IMR-90 (cell line): ENCODE data around the gene NGFR. TPM values are rescaled to one million over a fixed set of nuclear protein-coding genes. Genes with fewer than 3 reads are reported as not detected.
A peak's percentile ranks its signal among the peaks of the same experiment; 100 is the strongest.

Experiments used
- ATAC-seq: fragments of 200-7000 bp; cut with Tn5 transposase; 2 replicates; pipeline ENCODE4 v1.9.1; 2020; ENCODE audit warnings: low read depth, mild to moderate bottlenecking, moderate library complexity
- BruUV-seq: library from RNA; stranded (reverse); fragments of 400-500 nt; replicated peaks from 2 replicates; lab custom pipeline; 2021; lab: Mats Ljungman, UMichigan
- CTCF ChIA-PET: fragments of 300-600 bp; formaldehyde crosslinking; extraction: SDS; loops from one replicate; lab custom pipeline; 2021; ENCODE audit warnings: antibody characterized with exemption; lab: Yijun Ruan, JAX
- POLR2A ChIA-PET: fragments of 300-600 bp; sonication (Branson Sonifier 250); formaldehyde crosslinking; loops from one replicate; lab custom pipeline; 2022; ENCODE audit warnings: antibody characterized with exemption; ENCODE audit not compliant: unreplicated experiment; lab: Charles Lee
- DNase-seq: peaks from one replicate; pipeline ENCODE4 v3.0.0; 2013
- H2AFZ ChIP-seq: replicated peaks from 2 replicates; pipeline ENCODE3; 2013; ENCODE audit warnings: low read length, mild to moderate bottlenecking; ENCODE audit not compliant: poor library complexity
- H2AK5ac ChIP-seq: 2 replicates; pipeline ENCODE4 v1.6.1; 2013; ENCODE audit warnings: low read depth, low read length, inconsistent platforms
- H2AK9ac ChIP-seq: replicated peaks from 2 replicates; pipeline ENCODE3; 2013; ENCODE audit warnings: mild to moderate bottlenecking, low read depth, low read length, moderate library complexity; ENCODE audit not compliant: poor library complexity
- H2BK120ac ChIP-seq: 2 replicates; pipeline ENCODE4 v1.6.1; 2013; ENCODE audit warnings: low read depth, low read length, inconsistent platforms
- H2BK15ac ChIP-seq: 3 replicates; pipeline ENCODE4 v1.6.1; 2013; ENCODE audit warnings: low read depth, low read length, inconsistent platforms
- H2BK20ac ChIP-seq: 2 replicates; pipeline ENCODE4 v1.6.1; 2013; ENCODE audit warnings: low read depth, mild to moderate bottlenecking, inconsistent platforms, low read length, moderate library complexity
- H2BK5ac ChIP-seq: 2 replicates; pipeline ENCODE4 v1.6.1; 2013; ENCODE audit warnings: mild to moderate bottlenecking, low read depth, low read length, inconsistent platforms; ENCODE audit not compliant: poor library complexity, severe bottlenecking
- H3K14ac ChIP-seq: replicated peaks from 2 replicates; pipeline ENCODE4 v1.6.1; 2013; ENCODE audit warnings: low read depth, low read length, inconsistent platforms
- H3K18ac ChIP-seq: 2 replicates; pipeline ENCODE4 v1.6.1; 2013; ENCODE audit warnings: low read depth, low read length, control low read depth
- H3K23ac ChIP-seq: 2 replicates; pipeline ENCODE4 v1.6.1; 2013; ENCODE audit warnings: low read depth, low read length, inconsistent platforms
- H3K27ac ChIP-seq: 2 replicates; pipeline ENCODE4 v1.5.1; 2013; ENCODE audit warnings: mild to moderate bottlenecking, control low read depth, low read length; ENCODE audit not compliant: insufficient read depth
- H3K27me3 ChIP-seq: 2 replicates; pipeline ENCODE4 v1.6.1; 2013; ENCODE audit warnings: low read length; ENCODE audit not compliant: control insufficient read depth, insufficient read depth
- H3K36me3 ChIP-seq: 2 replicates; pipeline ENCODE4 v1.6.1; 2013; ENCODE audit warnings: low read length, mixed read lengths; ENCODE audit not compliant: control insufficient read depth, insufficient read depth
- H3K4ac ChIP-seq: 2 replicates; pipeline ENCODE4 v1.6.1; 2013; ENCODE audit warnings: low read depth, low read length, inconsistent platforms
- H3K4me1 ChIP-seq: 2 replicates; pipeline ENCODE4 v1.6.1; 2013; ENCODE audit warnings: low read length, mixed read lengths; ENCODE audit not compliant: control insufficient read depth, insufficient read depth
- H3K4me2 ChIP-seq: 2 replicates; pipeline ENCODE4 v1.6.1; 2013; ENCODE audit warnings: low read depth, mild to moderate bottlenecking, control low read depth, low read length, moderate library complexity
- H3K4me3 ChIP-seq: 2 replicates; pipeline ENCODE4 v1.5.1; 2013; ENCODE audit warnings: low read depth, mild to moderate bottlenecking, control low read depth, low read length, moderate library complexity; ENCODE audit not compliant: insufficient read depth
- H3K56ac ChIP-seq: 2 replicates; pipeline ENCODE4 v1.6.1; 2013; ENCODE audit warnings: low read length, inconsistent platforms; ENCODE audit not compliant: insufficient read depth; ENCODE audit errors: extremely low read depth
- H3K79me1 ChIP-seq, 2 experiments: 2 replicates each; pipeline ENCODE4 v1.6.1; 2013; ENCODE audit warnings: low read length in 2 of 2, inconsistent platforms in 1 of 2, low read depth in 1 of 2
- H3K9ac ChIP-seq: 2 replicates; pipeline ENCODE4 v1.6.1; 2013; ENCODE audit warnings: low read depth, low read length, control low read depth
- H3K9me1 ChIP-seq: 2 replicates; pipeline ENCODE4 v1.6.1; 2013; ENCODE audit warnings: low read length, inconsistent platforms; ENCODE audit not compliant: insufficient read depth
- H3K9me3 ChIP-seq: 2 replicates; pipeline ENCODE4 v1.6.1; 2013; ENCODE audit warnings: low read length; ENCODE audit not compliant: control insufficient read depth, insufficient read depth
- H4K20me1 ChIP-seq: 2 replicates; pipeline ENCODE4 v1.6.1; 2013; ENCODE audit warnings: low read length, inconsistent platforms; ENCODE audit not compliant: insufficient read depth
- H4K5ac ChIP-seq: 2 replicates; pipeline ENCODE4 v1.6.1; 2013; ENCODE audit warnings: mild to moderate bottlenecking, low read depth, low read length, control low read depth
- H4K8ac ChIP-seq, 2 experiments: 2 replicates each; pipeline ENCODE4 v1.6.1; 2013; ENCODE audit warnings: low read depth in 2 of 2, low read length in 2 of 2, control low read depth in 1 of 2, inconsistent platforms in 1 of 2
- H4K91ac ChIP-seq: 2 replicates; pipeline ENCODE4 v1.6.1; 2013; ENCODE audit warnings: low read depth, low read length, inconsistent platforms; ENCODE audit not compliant: insufficient read depth
- RCOR1 ChIP-seq: IDR thresholded peaks from 2 replicates; pipeline ENCODE4 v1.6.1; 2012; ENCODE audit warnings: mild to moderate bottlenecking, low read length, improper control_type of control experiment; ENCODE audit not compliant: insufficient replicate concordance
- WGBS, 2 experiments: methylation state at CpG; one replicate each; pipeline versions ENCODE4 v1.1.5 to v1.1.7; 2013; ENCODE audit warnings: missing lambda C conversion rate in 2 of 2; ENCODE audit not compliant: insufficient read length in 1 of 2; ENCODE audit errors: extremely low coverage in 2 of 2; 5-methylcytosine and 5-hydroxymethylcytosine counted together
- dilution Hi-C: fragments of 300-500 bp; cut with HindIII; formaldehyde crosslinking; loops from one replicate; pipeline ENCODE4 v1.14.3; 2018; ENCODE audit warnings: low sequenced_read_pairs; ENCODE audit not compliant: unreplicated experiment
- in situ Hi-C: fragments of 300-500 bp; cut with MboI; formaldehyde crosslinking; loops from 3 replicates; pipeline ENCODE4 v1.14.3; 2019; ENCODE audit warnings: low sequenced_read_pairs, inconsistent platforms, mixed read lengths
- intact Hi-C: fragments of 100-400 bp; cut with micrococcal nuclease; formaldehyde crosslinking; loops from 2 replicates; pipeline ENCODE4 v1.10.0; 2022
- polyA plus RNA-seq, 3 experiments: library from polyadenylated mRNA; depleted of rRNA; stranded (reverse); fragments of >200 nt; gene quantifications; 2 replicates each; pipeline ENCODE4 v1.2.3, GENCODE V29; 2012; ENCODE audit warnings: low replicate concordance in 1 of 3
- total RNA-seq: library from RNA; depleted of rRNA; stranded (reverse); fragments of >200 nt; gene quantifications from 2 replicates; pipeline ENCODE4 v1.2.3, GENCODE V29; 2012
- TF ChIP-seq, protein P1 (sequence below): conservative IDR thresholded peaks from 2 replicates; pipeline ENCODE4 v1.5.1; 2012; ENCODE audit warnings: mild to moderate bottlenecking, low read depth, low read length, improper control_type of control experiment

NGFR gene
- total and polyA plus RNA-seq, 2 of the 4 experiments (the other 2 are of a cell fraction): 0.15 to 0.18 TPM

DNA sequence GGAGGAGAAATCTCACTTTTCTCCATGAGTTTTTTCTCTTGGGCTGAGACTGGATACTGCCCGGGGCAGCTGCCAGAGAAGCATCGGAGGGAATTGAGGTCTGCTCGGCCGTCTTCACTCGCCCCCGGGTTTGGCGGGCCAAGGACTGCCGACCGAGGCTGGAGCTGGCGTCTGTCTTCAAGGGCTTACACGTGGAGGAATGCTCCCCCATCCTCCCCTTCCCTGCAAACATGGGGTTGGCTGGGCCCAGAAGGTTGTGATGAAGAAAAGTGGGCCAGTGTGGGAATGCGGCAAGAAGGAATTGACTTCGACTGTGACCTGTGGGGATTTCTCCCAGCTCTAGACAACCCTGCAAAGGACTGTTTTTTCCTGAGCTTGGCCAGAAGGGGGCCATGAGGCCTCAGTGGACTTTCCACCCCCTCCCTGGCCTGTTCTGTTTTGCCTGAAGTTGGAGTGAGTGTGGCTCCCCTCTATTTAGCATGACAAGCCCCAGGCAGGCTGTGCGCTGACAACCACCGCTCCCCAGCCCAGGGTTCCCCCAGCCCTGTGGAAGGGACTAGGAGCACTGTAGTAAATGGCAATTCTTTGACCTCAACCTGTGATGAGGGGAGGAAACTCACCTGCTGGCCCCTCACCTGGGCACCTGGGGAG lies 19.1 kb downstream of the NGFR start:
- TF ChIP-seq RCOR1: no peak
- TF ChIP-seq, protein P1, sequence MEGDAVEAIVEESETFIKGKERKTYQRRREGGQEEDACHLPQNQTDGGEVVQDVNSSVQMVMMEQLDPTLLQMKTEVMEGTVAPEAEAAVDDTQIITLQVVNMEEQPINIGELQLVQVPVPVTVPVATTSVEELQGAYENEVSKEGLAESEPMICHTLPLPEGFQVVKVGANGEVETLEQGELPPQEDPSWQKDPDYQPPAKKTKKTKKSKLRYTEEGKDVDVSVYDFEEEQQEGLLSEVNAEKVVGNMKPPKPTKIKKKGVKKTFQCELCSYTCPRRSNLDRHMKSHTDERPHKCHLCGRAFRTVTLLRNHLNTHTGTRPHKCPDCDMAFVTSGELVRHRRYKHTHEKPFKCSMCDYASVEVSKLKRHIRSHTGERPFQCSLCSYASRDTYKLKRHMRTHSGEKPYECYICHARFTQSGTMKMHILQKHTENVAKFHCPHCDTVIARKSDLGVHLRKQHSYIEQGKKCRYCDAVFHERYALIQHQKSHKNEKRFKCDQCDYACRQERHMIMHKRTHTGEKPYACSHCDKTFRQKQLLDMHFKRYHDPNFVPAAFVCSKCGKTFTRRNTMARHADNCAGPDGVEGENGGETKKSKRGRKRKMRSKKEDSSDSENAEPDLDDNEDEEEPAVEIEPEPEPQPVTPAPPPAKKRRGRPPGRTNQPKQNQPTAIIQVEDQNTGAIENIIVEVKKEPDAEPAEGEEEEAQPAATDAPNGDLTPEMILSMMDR: 0 out of 2 replicates have a peak, but pooled peaks have one; percentile 16
- WGBS, 2 experiments: no CpG with 5 or more reads among the region's 15 CpGs
- H2AK9ac ChIP-seq: peak overlapping the region; percentile 23
- H2BK20ac ChIP-seq: no peak overlapping the region
- POLR2A ChIA-PET: no interaction called here
- no peak overlapping the region for H3K9ac ChIP-seq
- H3K4ac ChIP-seq: no peak overlapping the region
- H4K8ac ChIP-seq: peak overlapping the region in 1 of 2 experiments; percentile 21; a peak in 1 of 4 replicates
- no peaks in the 10 kb centered on the region for H4K20me1 ChIP-seq
- no peak overlapping the region for H3K4me3 ChIP-seq
- peak overlapping the region; percentile 67 for H2AFZ ChIP-seq
- no peak overlapping the region for H2BK120ac ChIP-seq
- no peak overlapping the region for H2AK5ac ChIP-seq
- CTCF ChIA-PET: interaction anchor here (1.4 kb wide), 1 partner anchor 59 kb away, joined by 4 read pairs; no protein-coding TSS in a partner anchor
- no peak for DNase-seq
- no peaks in the 10 kb centered on the region for H3K79me1 ChIP-seq
- ATAC-seq: no peak
- in situ Hi-C loops: no loop called here
- no peak overlapping the region for H2BK5ac ChIP-seq
- H3K27ac ChIP-seq: no peak overlapping the region
- no peak overlapping the region for H3K23ac ChIP-seq
- dilution Hi-C loops: no loop called here
- H2BK15ac ChIP-seq: no peak overlapping the region
- H3K9me3 ChIP-seq: no peaks in the 10 kb centered on the region
- H3K56ac ChIP-seq: no peak overlapping the region
- H3K27me3 ChIP-seq: peaks cover 30% of the 10 kb centered on the region
- H3K4me1 ChIP-seq: peaks cover 11% of the 10 kb centered on the region
- H4K5ac ChIP-seq: no peak overlapping the region
- no peak overlapping the region for H3K14ac ChIP-seq
- no peak overlapping the region for H3K18ac ChIP-seq
- H3K4me2 ChIP-seq: no peak overlapping the region
- H3K36me3 ChIP-seq: no peaks in the 10 kb centered on the region
- BruUV-seq: no TSS peak
- intact Hi-C loops: no loop called here
- no peak overlapping the region for H4K91ac ChIP-seq
- H3K9me1 ChIP-seq: peaks cover 8% of the 10 kb centered on the region; the same call in 1 of the 2 replicates
